GM12878 (cell line): ENCODE results near the gene USH1G. TPM values are rescaled to one million over a fixed set of nuclear protein-coding genes. Genes with fewer than 3 reads are reported as not detected.

Experiments used
- ATAC-seq: fragments of 200-7000 bp; cut with Tn5 transposase; 3 replicates; pipeline ENCODE4 v1.9.1; 2020; ENCODE audit warnings: mild to moderate bottlenecking, moderate library complexity
- BruUV-seq: library from RNA; stranded (reverse); fragments of 400-500 nt; replicated peaks from 2 replicates; lab custom pipeline; 2021; lab: Mats Ljungman, UMichigan
- CTCF ChIA-PET: fragments of 300-600 bp; sonication (Branson Sonifier 250); formaldehyde crosslinking; extraction: SDS; loops from one replicate; lab custom pipeline; 2021; ENCODE audit warnings: inconsistent platforms; lab: Yijun Ruan, JAX
- POLR2A ChIA-PET: fragments of 350-600 bp; formaldehyde crosslinking; extraction: SDS; loops from one replicate; lab custom pipeline; 2021; ENCODE audit warnings: inconsistent platforms; lab: Charles Lee
- RAD21 ChIA-PET: fragments of 300-600 bp; sonication (Branson Sonifier 250); formaldehyde crosslinking; loops from one replicate; lab custom pipeline; 2023; ENCODE audit warnings: antibody characterized with exemption; ENCODE audit not compliant: unreplicated experiment; lab: Charles Lee
- SMC1A ChIA-PET: fragments of 300-600 bp; sonication (Branson Sonifier 250); formaldehyde crosslinking; loops from one replicate; lab custom pipeline; 2023; ENCODE audit not compliant: unreplicated experiment, uncharacterized antibody; lab: Charles Lee
- DNase-seq: peaks from one replicate; pipeline ENCODE4 v3.0.0-alpha.2; 2011; ENCODE audit warnings: low read depth, low spot score
- FAIRE-seq: peaks from 3 replicates; lab custom pipeline; 2011; peaks lifted over from hg19 to GRCh38; lab: Jason Lieb, UNC
- H2AFZ ChIP-seq: 2 replicates; pipeline ENCODE4 v1.6.0; 2011; ENCODE audit warnings: low read depth, low read length, control low read depth; ENCODE audit not compliant: control insufficient read depth
- H3K27ac ChIP-seq: 2 replicates; pipeline ENCODE4 v1.5.1; 2011; ENCODE audit warnings: control low read depth; ENCODE audit not compliant: control insufficient read depth, insufficient read depth
- H3K27me3 ChIP-seq, 2 experiments: replicated peaks in 1 of 2; 2 replicates each; pipeline versions ENCODE4 v1.6.0 to v1.6.1; 2011; ENCODE audit warnings: low read length in 1 of 2; ENCODE audit not compliant: control insufficient read depth in 2 of 2, insufficient read depth in 2 of 2
- H3K36me3 ChIP-seq, 2 experiments: 2 replicates each; pipeline ENCODE4 v1.5.1; 2011; ENCODE audit warnings: low read length in 1 of 2; ENCODE audit not compliant: control insufficient read depth in 2 of 2, insufficient read depth in 2 of 2
- H3K4me1 ChIP-seq: 2 replicates; pipeline ENCODE4 v1.6.1; 2011; ENCODE audit warnings: mild to moderate bottlenecking, low read length, moderate library complexity, mixed read lengths; ENCODE audit not compliant: control insufficient read depth, insufficient read depth
- H3K4me2 ChIP-seq: 2 replicates; pipeline ENCODE4 v1.6.0; 2011; ENCODE audit warnings: control low read depth; ENCODE audit not compliant: control insufficient read depth, insufficient read depth
- H3K4me3 ChIP-seq: fragments of 200-600 bp; sonication (generic); 2 replicates; pipeline ENCODE4 v1.5.1; 2016
- H3K79me2 ChIP-seq: 2 replicates; pipeline ENCODE4 v1.6.0; 2011; ENCODE audit warnings: low read length; ENCODE audit not compliant: control insufficient read depth, insufficient read depth
- H3K9ac ChIP-seq: 2 replicates; pipeline ENCODE4 v1.8.0; 2011; ENCODE audit warnings: low read length, control low read depth, mixed read lengths; ENCODE audit not compliant: control insufficient read depth, insufficient read depth
- H3K9me3 ChIP-seq: replicated peaks from 3 replicates; pipeline ENCODE4 v1.5.1; 2011; ENCODE audit warnings: mild to moderate bottlenecking, low read length; ENCODE audit not compliant: control insufficient read depth, insufficient read depth
- H4K20me1 ChIP-seq: 2 replicates; pipeline ENCODE4 v1.6.0; 2011; ENCODE audit not compliant: control insufficient read depth, insufficient read depth
- BMI1 ChIP-seq: fragments of 450-650 bp; IDR thresholded peaks from 2 replicates; pipeline ENCODE4 v1.6.1; 2016; ENCODE audit warnings: mild to moderate bottlenecking, moderate library complexity, borderline replicate concordance
- CBX3 ChIP-seq: fragments of 200-600 bp; sonication (generic); IDR thresholded peaks from 2 replicates; pipeline ENCODE4 v1.6.1; 2016; ENCODE audit warnings: low read depth, borderline replicate concordance
- CHD1 ChIP-seq: IDR thresholded peaks from 2 replicates; pipeline ENCODE4 v1.6.1; 2012; ENCODE audit warnings: low read depth, low read length, improper control_type of control experiment
- EGR1 ChIP-seq, 2 experiments: IDR thresholded peaks; 1 replicate in 1 of 2; 2 replicates in 1 of 2; pipeline ENCODE4 v1.6.1; 2011 to 2012; ENCODE audit warnings: low read depth in 2 of 2, low read length in 2 of 2, borderline replicate concordance in 1 of 2, mild to moderate bottlenecking in 1 of 2, moderate library complexity in 1 of 2
- GATAD2B ChIP-seq: fragments of 450-650 bp; conservative IDR thresholded peaks from 2 replicates; pipeline ENCODE4 v1.6.1; 2017; ENCODE audit warnings: low read depth, mild to moderate bottlenecking, moderate library complexity
- KLF5 ChIP-seq: fragments of 450-650 bp; IDR thresholded peaks from 2 replicates; pipeline ENCODE4 v1.6.1; 2014; ENCODE audit warnings: mild to moderate bottlenecking; ENCODE audit not compliant: partially characterized antibody
- MYB ChIP-seq: fragments of 150-350 bp; IDR thresholded peaks from 2 replicates; pipeline ENCODE4 v1.6.1; 2014; ENCODE audit warnings: mild to moderate bottlenecking, low read depth, low read length, borderline replicate concordance
- NRF1 ChIP-seq: conservative IDR thresholded peaks from 2 replicates; pipeline ENCODE4 v1.6.1; 2011; ENCODE audit warnings: mild to moderate bottlenecking, low read depth, low read length, improper control_type of control experiment
- POLR2A ChIP-seq: IDR thresholded peaks from 2 replicates; pipeline ENCODE4 v1.6.1; 2011; ENCODE audit warnings: low read depth, mild to moderate bottlenecking, low read length
- RCOR1 ChIP-seq: conservative IDR thresholded peaks from 2 replicates; pipeline ENCODE4 v1.6.1; 2012; ENCODE audit warnings: low read depth, low read length, improper control_type of control experiment
- SMARCA5 ChIP-seq: fragments of 450-650 bp; IDR thresholded peaks from 2 replicates; pipeline ENCODE4 v1.6.1; 2017; ENCODE audit warnings: mild to moderate bottlenecking
- SMC3 ChIP-seq: IDR thresholded peaks from 2 replicates; pipeline ENCODE4 v1.6.1; 2011; ENCODE audit warnings: low read length, improper control_type of control experiment, borderline replicate concordance
- SUZ12 ChIP-seq: fragments of 200-600 bp; sonication (generic); IDR thresholded peaks from one replicate; pipeline ENCODE4 v1.6.1; 2018; ENCODE audit warnings: antibody characterized with exemption, mild to moderate bottlenecking; ENCODE audit not compliant: unreplicated experiment
- ZBED1 ChIP-seq: IDR thresholded peaks from 2 replicates; pipeline ENCODE4 v1.6.1; 2016; ENCODE audit warnings: borderline replicate concordance
- ZNF592 ChIP-seq: fragments of 450-650 bp; IDR thresholded peaks from 2 replicates; pipeline ENCODE4 v1.6.1; 2017; ENCODE audit warnings: mild to moderate bottlenecking, moderate library complexity
- WGBS: methylation state at CpG from one replicate; pipeline ENCODE4 v1.1.6; 2016; ENCODE audit warnings: low lambda C conversion rate; ENCODE audit not compliant: insufficient replicate concordance, insufficient coverage; ENCODE audit errors: missing lambda C conversion rate; 5-methylcytosine and 5-hydroxymethylcytosine counted together
- in situ Hi-C: fragments of 300-500 bp; cut with MboI; formaldehyde crosslinking; loops from 9 replicates; pipeline ENCODE4 v1.14.3; 2018; ENCODE audit warnings: mixed read lengths
- intact Hi-C: fragments of 100-400 bp; cut with micrococcal nuclease; formaldehyde crosslinking; loops from one replicate; pipeline ENCODE4 v1.14.2; 2022; ENCODE audit not compliant: unreplicated experiment
- polyA plus RNA-seq, 11 experiments: library from polyadenylated mRNA; depleted of rRNA in 4 of 11; unstranded in 6 of 11; stranded (reverse) in 5 of 11; fragments of >200 nt; fragmentation: Nextera tagmentation in 4 of 11; fragmentation: Illumina TruSeq in 1 of 11; extraction: Ambion mirVana in 4 of 11; extraction: Trizol in 1 of 11; gene quantifications; 1 replicate in 1 of 11; 2 replicates in 10 of 11; pipeline versions ENCODE4 v1.2.1 to v1.2.3, GENCODE V29; 2011 to 2016; ENCODE audit warnings: inconsistent platforms in 2 of 11, missing spikeins in 2 of 11, low read depth in 1 of 11
- total RNA-seq, 4 experiments: library from RNA; depleted of rRNA in 3 of 4; stranded (reverse); fragments of >200 nt in 3 of 4; fragmentation: Illumina TruSeq in 1 of 4; extraction: Trizol in 1 of 4; gene quantifications; 2 replicates each; pipeline versions ENCODE4 v1.2.1 to v1.2.3, GENCODE V29; 2013 to 2021
- TF ChIP-seq, protein P1 (sequence below): fragments of 450-650 bp; IDR thresholded peaks from 2 replicates; pipeline ENCODE4 v1.6.1; 2017; ENCODE audit warnings: mild to moderate bottlenecking, moderate library complexity

Gene USH1G
- total and polyA plus RNA-seq, 10 of the 15 experiments (the other 5 are each of a cell fraction or from before 2014, with no cell fraction given) = 0.05 to 0.62 (median 0.09) TPM; not detected in 7

DNA sequence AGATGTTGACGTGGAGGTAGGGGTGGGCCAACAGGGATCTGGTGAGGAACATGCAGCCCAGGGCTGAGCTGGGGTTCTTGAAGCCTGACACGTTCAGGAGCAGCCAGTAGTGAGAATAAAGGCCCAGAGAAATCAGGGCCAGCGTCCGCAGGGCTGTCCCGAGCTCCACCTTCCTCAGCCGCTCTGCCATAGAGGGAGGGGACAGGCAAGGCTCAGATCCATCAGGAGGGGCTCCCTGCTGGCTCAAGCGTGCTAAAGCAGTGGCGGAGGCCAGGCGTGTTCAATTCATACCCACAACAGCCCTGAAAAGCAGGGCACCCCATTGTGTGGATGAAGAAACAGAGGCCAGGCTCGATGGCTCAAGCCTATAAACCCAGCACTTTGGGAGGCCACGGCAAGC, 42.0 kb downstream of the USH1G start (continued):
- TF ChIP-seq KLF5 = no peak
- TF ChIP-seq CHD1 = no peak
- no peak for TF ChIP-seq SMARCA5
- TF ChIP-seq POLR2A = no peak

DNA sequence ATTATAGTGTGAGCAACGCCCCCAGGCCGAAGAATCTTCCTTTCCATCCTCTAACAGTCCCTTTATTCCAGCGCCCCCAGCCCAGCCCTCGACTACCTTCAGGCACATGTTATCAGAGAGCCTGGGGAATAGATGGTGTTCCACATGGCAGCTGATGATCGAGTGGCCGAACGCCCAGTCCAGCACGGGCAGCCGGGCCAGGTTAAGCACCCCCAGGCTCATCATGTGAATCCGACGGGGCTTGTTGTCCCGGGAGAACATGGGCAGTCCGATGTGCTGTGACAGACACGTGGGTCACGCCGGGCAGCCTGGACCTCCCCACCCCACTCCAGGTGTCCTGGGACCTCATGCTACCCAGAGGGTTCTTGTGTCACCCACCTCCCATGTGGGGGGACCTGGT, 43.7 kb downstream of the USH1G start:
- SMC1A ChIA-PET = interaction anchor here (0.7 kb wide), 1 partner anchor 850 kb away, joined by 3 read pairs; no protein-coding TSS in a partner anchor
- ATAC-seq = no peak
- H3K4me3 ChIP-seq = no peak overlapping the region
- POLR2A ChIA-PET = no interaction called here
- RAD21 ChIA-PET = interaction anchor here (0.5 kb wide), 1 partner anchor 54 kb away, joined by 3 read pairs; no protein-coding TSS in a partner anchor
- no peaks in the 10 kb centered on the region for H3K9me3 ChIP-seq
- H3K4me1 ChIP-seq = no peaks in the 10 kb centered on the region; the same call in 1 of the 2 replicates
- H3K27ac ChIP-seq = no peak overlapping the region
- FAIRE-seq = no peak
- H3K4me2 ChIP-seq = no peak overlapping the region
- 26% methylated on average over 16 of the region's 16 CpGs for WGBS
- no TSS peak for BruUV-seq
- no peaks in the 10 kb centered on the region for H3K79me2 ChIP-seq
- no peaks in the 10 kb centered on the region for H3K36me3 ChIP-seq
- no peak overlapping the region for H2AFZ ChIP-seq
- no peaks in the 10 kb centered on the region for H4K20me1 ChIP-seq
- no peak for DNase-seq
- H3K9ac ChIP-seq = no peak overlapping the region
- intact Hi-C loops = no loop called here
- CTCF ChIA-PET = interaction anchor here (1.3 kb wide), 1 partner anchor 14 kb away, joined by 4 read pairs; no protein-coding TSS in a partner anchor
- in situ Hi-C loops = no loop called here
- H3K27me3 ChIP-seq = no peaks in the 10 kb centered on the region
- TF ChIP-seq ZNF592 (no peak), EGR1 (IDR thresholded peaks at IDR 0.05; ENCODE audit: borderline replicate concordance in 1 of 2, low read depth in 2 of 2, low read length in 2 of 2) (no peak), MYB (no peak), ZBED1 (no peak), SMARCA5 (no peak), CBX3 (no peak), SUZ12 (no peak), RCOR1 (no peak), SMC3 (no peak), BMI1 (no peak), NRF1 (no peak), GATAD2B (no peak)
- TF ChIP-seq, protein P1, sequence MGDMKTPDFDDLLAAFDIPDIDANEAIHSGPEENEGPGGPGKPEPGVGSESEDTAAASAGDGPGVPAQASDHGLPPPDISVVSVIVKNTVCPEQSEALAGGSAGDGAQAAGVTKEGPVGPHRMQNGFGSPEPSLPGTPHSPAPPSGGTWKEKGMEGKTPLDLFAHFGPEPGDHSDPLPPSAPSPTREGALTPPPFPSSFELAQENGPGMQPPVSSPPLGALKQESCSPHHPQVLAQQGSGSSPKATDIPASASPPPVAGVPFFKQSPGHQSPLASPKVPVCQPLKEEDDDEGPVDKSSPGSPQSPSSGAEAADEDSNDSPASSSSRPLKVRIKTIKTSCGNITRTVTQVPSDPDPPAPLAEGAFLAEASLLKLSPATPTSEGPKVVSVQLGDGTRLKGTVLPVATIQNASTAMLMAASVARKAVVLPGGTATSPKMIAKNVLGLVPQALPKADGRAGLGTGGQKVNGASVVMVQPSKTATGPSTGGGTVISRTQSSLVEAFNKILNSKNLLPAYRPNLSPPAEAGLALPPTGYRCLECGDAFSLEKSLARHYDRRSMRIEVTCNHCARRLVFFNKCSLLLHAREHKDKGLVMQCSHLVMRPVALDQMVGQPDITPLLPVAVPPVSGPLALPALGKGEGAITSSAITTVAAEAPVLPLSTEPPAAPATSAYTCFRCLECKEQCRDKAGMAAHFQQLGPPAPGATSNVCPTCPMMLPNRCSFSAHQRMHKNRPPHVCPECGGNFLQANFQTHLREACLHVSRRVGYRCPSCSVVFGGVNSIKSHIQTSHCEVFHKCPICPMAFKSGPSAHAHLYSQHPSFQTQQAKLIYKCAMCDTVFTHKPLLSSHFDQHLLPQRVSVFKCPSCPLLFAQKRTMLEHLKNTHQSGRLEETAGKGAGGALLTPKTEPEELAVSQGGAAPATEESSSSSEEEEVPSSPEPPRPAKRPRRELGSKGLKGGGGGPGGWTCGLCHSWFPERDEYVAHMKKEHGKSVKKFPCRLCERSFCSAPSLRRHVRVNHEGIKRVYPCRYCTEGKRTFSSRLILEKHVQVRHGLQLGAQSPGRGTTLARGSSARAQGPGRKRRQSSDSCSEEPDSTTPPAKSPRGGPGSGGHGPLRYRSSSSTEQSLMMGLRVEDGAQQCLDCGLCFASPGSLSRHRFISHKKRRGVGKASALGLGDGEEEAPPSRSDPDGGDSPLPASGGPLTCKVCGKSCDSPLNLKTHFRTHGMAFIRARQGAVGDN = no peak
